HepG2 (cell line): ENCODE measurements around the gene TMCO6. TPM values are rescaled to one million over a fixed set of nuclear protein-coding genes. Genes with fewer than 3 reads are reported as not detected.

Experiments used
- ARID2 ChIP-seq: sonication (generic); formaldehyde crosslinking; IDR thresholded peaks from 2 replicates; pipeline ENCODE4 v1.8.1; 2022; ENCODE audit warnings: mild to moderate bottlenecking, missing genetic modification reagents, borderline replicate concordance
- MTF2 ChIP-seq: sonication (generic); formaldehyde crosslinking; IDR thresholded peaks from 2 replicates; pipeline ENCODE4 v1.5.0; 2020; ENCODE audit warnings: missing genetic modification reagents, borderline replicate concordance
- PCBP1 ChIP-seq: fragments of 200-400 bp; formaldehyde crosslinking; IDR thresholded peaks from 2 replicates; pipeline ENCODE4 v1.6.1; 2017; ENCODE audit warnings: mild to moderate bottlenecking, low read depth, low read length, borderline replicate concordance
- SOX13 ChIP-seq, 3 experiments: fragments of 450-650 bp in 1 of 3; sonication (generic) in 1 of 3; formaldehyde crosslinking in 1 of 3; IDR thresholded peaks in 2 of 3; conservative IDR thresholded peaks in 1 of 3; 2 replicates each; pipeline versions ENCODE4 v1.5.0 to v1.6.1; 2016 to 2020; ENCODE audit warnings: antibody characterized with exemption in 1 of 3, mild to moderate bottlenecking in 1 of 3, missing compliant biosample characterization in 1 of 3, missing genetic modification reagents in 1 of 3, moderate library complexity in 1 of 3
- STAT5B ChIP-seq: sonication (generic); formaldehyde crosslinking; IDR thresholded peaks from 2 replicates; pipeline ENCODE4 v1.4.0; 2020; ENCODE audit warnings: missing genetic modification reagents
- TOPORS ChIP-seq: sonication (generic); formaldehyde crosslinking; IDR thresholded peaks from 2 replicates; pipeline ENCODE4 v1.8.0; 2023; ENCODE audit warnings: mild to moderate bottlenecking, missing genetic modification reagents
- YEATS4 ChIP-seq: sonication (generic); formaldehyde crosslinking; IDR thresholded peaks from 2 replicates; pipeline ENCODE4 v1.4.0; 2020; ENCODE audit warnings: missing genetic modification reagents, borderline replicate concordance
- ZNF678 ChIP-seq: sonication (generic); formaldehyde crosslinking; IDR thresholded peaks from 2 replicates; pipeline ENCODE4 v1.4.0; 2020; ENCODE audit warnings: mild to moderate bottlenecking, missing genetic modification reagents
- polyA plus RNA-seq, 8 experiments: library from polyadenylated mRNA; depleted of rRNA in 3 of 8; stranded (reverse) in 7 of 8; unstranded in 1 of 8; fragments of >200 nt; fragmentation: Illumina TruSeq in 4 of 8; extraction: Trizol in 4 of 8; gene quantifications; 2 replicates each; pipeline versions ENCODE4 v1.2.1 to v1.2.3, GENCODE V29; 2011 to 2016; ENCODE audit warnings: low read depth in 4 of 8, missing spikeins in 1 of 8, mixed read lengths in 1 of 8; ENCODE audit not compliant: insufficient read depth in 1 of 8
- total RNA-seq, 5 experiments: library from RNA; depleted of rRNA; stranded (reverse); fragments of >200 nt; fragmentation: Illumina TruSeq; extraction: Trizol; gene quantifications; 2 replicates each; pipeline ENCODE4 v1.2.3, GENCODE V29; 2016; ENCODE audit warnings: low read depth in 1 of 5
- TF ChIP-seq, protein P1 (sequence below): IDR thresholded peaks from 2 replicates; pipeline ENCODE4 v1.6.1; 2016; ENCODE audit warnings: low read depth, missing genetic modification reagents, missing compliant biosample characterization
- TF ChIP-seq, protein P2 (sequence below): sonication (generic); formaldehyde crosslinking; IDR thresholded peaks from 2 replicates; pipeline ENCODE4 v1.5.0; 2020; ENCODE audit warnings: missing genetic modification reagents, mild to moderate bottlenecking, borderline replicate concordance
- TF ChIP-seq, protein P3 (sequence below): fragments of 450-650 bp; IDR thresholded peaks from 2 replicates; pipeline ENCODE4 v1.6.1; 2017; ENCODE audit warnings: mild to moderate bottlenecking
- TF ChIP-seq, protein P4 (sequence below): sonication (generic); formaldehyde crosslinking; IDR thresholded peaks from 2 replicates; pipeline ENCODE4 v1.4.0; 2020; ENCODE audit warnings: missing genetic modification reagents
- TF ChIP-seq, protein P5 (sequence below): conservative IDR thresholded peaks from 2 replicates; pipeline ENCODE4 v1.6.1; 2018; ENCODE audit warnings: missing genetic modification reagents

Gene TMCO6
- total and polyA plus RNA-seq, 2 of the 13 experiments (the other 11 are each of a cell fraction or from before 2014, with no cell fraction given) = 16.6 to 28.2 TPM

DNA sequence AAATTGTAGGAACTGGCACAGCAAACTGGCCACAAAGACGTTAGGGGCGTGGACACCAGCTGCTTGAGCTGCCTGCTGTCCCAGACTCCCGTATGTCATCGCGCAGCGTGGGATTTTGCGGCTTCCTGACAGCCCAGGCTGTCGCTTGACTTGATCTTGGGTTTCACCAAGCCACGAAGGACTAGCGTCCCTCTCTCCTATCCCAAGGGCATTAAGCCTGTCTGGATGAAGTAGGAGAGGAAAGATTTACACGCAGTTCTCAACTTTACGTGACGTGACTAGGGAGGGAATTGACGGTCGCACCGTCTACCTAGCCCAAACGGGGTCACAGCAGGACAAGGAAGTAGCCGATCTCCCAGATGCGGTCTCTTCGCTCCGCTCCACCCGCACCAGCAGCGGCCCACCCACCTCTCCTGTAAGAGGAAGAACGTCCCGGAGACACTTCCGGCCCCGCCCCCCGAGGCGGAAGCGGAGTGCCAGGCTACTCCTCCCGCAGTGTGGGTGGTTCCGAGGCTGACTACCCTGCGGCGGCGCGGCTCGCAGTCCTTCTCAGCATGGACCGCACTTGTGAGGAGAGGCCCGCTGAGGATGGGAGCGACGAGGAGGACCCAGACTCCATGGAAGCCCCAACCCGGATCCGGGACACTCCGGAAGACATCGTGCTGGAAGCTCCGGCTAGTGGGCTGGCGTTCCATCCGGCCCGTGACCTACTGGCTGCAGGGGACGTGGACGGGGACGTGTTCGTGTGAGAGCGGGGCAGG is 25.3 kb downstream of the TMCO6 start, which contains the start of gene WDR55 (continued):
- TF ChIP-seq, protein P1, sequence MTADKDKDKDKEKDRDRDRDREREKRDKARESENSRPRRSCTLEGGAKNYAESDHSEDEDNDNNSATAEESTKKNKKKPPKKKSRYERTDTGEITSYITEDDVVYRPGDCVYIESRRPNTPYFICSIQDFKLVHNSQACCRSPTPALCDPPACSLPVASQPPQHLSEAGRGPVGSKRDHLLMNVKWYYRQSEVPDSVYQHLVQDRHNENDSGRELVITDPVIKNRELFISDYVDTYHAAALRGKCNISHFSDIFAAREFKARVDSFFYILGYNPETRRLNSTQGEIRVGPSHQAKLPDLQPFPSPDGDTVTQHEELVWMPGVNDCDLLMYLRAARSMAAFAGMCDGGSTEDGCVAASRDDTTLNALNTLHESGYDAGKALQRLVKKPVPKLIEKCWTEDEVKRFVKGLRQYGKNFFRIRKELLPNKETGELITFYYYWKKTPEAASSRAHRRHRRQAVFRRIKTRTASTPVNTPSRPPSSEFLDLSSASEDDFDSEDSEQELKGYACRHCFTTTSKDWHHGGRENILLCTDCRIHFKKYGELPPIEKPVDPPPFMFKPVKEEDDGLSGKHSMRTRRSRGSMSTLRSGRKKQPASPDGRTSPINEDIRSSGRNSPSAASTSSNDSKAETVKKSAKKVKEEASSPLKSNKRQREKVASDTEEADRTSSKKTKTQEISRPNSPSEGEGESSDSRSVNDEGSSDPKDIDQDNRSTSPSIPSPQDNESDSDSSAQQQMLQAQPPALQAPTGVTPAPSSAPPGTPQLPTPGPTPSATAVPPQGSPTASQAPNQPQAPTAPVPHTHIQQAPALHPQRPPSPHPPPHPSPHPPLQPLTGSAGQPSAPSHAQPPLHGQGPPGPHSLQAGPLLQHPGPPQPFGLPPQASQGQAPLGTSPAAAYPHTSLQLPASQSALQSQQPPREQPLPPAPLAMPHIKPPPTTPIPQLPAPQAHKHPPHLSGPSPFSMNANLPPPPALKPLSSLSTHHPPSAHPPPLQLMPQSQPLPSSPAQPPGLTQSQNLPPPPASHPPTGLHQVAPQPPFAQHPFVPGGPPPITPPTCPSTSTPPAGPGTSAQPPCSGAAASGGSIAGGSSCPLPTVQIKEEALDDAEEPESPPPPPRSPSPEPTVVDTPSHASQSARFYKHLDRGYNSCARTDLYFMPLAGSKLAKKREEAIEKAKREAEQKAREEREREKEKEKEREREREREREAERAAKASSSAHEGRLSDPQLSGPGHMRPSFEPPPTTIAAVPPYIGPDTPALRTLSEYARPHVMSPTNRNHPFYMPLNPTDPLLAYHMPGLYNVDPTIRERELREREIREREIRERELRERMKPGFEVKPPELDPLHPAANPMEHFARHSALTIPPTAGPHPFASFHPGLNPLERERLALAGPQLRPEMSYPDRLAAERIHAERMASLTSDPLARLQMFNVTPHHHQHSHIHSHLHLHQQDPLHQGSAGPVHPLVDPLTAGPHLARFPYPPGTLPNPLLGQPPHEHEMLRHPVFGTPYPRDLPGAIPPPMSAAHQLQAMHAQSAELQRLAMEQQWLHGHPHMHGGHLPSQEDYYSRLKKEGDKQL (CRISPR knock-in tag) = 0 out of 2 replicates have a peak, but pooled peaks have one; percentile 25
- no peak for TF ChIP-seq STAT5B (CRISPR knock-in tag)
- TF ChIP-seq, protein P2, sequence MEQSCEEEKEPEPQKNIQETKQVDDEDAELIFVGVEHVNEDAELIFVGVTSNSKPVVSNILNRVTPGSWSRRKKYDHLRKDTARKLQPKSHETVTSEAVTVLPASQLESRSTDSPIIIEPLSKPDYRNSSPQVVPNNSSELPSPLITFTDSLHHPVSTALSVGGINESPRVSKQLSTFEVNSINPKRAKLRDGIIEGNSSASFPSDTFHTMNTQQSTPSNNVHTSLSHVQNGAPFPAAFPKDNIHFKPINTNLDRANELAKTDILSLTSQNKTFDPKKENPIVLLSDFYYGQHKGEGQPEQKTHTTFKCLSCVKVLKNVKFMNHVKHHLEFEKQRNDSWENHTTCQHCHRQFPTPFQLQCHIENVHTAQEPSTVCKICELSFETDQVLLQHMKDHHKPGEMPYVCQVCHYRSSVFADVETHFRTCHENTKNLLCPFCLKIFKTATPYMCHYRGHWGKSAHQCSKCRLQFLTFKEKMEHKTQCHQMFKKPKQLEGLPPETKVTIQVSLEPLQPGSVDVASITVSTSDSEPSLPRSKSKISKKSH (CRISPR knock-in tag) = peak; percentile 55; the same call in 1 of the 2 replicates
- TF ChIP-seq ZNF678 (CRISPR knock-in tag) = no peak
- TF ChIP-seq YEATS4 (CRISPR knock-in tag) = peak; percentile 58
- TF ChIP-seq SOX13 (IDR thresholded peaks at IDR 0.05) = no peak
- peak in 1 of 2 experiments; percentile 63; a peak in 1 of 4 replicates for TF ChIP-seq SOX13 (CRISPR knock-in tag; conservative IDR thresholded peaks at IDR 0.05 in 1 of 2, IDR thresholded peaks at IDR 0.05 in 1 of 2)
- TF ChIP-seq, protein P3, sequence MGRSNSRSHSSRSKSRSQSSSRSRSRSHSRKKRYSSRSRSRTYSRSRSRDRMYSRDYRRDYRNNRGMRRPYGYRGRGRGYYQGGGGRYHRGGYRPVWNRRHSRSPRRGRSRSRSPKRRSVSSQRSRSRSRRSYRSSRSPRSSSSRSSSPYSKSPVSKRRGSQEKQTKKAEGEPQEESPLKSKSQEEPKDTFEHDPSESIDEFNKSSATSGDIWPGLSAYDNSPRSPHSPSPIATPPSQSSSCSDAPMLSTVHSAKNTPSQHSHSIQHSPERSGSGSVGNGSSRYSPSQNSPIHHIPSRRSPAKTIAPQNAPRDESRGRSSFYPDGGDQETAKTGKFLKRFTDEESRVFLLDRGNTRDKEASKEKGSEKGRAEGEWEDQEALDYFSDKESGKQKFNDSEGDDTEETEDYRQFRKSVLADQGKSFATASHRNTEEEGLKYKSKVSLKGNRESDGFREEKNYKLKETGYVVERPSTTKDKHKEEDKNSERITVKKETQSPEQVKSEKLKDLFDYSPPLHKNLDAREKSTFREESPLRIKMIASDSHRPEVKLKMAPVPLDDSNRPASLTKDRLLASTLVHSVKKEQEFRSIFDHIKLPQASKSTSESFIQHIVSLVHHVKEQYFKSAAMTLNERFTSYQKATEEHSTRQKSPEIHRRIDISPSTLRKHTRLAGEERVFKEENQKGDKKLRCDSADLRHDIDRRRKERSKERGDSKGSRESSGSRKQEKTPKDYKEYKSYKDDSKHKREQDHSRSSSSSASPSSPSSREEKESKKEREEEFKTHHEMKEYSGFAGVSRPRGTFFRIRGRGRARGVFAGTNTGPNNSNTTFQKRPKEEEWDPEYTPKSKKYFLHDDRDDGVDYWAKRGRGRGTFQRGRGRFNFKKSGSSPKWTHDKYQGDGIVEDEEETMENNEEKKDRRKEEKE = no peak
- TF ChIP-seq MTF2 (CRISPR knock-in tag) = no peak
- TF ChIP-seq TOPORS (CRISPR knock-in tag) = no peak
- TF ChIP-seq PCBP1 = 0 out of 2 replicates have a peak, but pooled peaks have one; percentile 32
- 0 out of 2 replicates have a peak, but pooled peaks have one; percentile 13 for TF ChIP-seq ARID2 (CRISPR knock-in tag)
- TF ChIP-seq, protein P4, sequence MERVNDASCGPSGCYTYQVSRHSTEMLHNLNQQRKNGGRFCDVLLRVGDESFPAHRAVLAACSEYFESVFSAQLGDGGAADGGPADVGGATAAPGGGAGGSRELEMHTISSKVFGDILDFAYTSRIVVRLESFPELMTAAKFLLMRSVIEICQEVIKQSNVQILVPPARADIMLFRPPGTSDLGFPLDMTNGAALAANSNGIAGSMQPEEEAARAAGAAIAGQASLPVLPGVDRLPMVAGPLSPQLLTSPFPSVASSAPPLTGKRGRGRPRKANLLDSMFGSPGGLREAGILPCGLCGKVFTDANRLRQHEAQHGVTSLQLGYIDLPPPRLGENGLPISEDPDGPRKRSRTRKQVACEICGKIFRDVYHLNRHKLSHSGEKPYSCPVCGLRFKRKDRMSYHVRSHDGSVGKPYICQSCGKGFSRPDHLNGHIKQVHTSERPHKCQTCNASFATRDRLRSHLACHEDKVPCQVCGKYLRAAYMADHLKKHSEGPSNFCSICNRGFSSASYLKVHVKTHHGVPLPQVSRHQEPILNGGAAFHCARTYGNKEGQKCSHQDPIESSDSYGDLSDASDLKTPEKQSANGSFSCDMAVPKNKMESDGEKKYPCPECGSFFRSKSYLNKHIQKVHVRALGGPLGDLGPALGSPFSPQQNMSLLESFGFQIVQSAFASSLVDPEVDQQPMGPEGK (CRISPR knock-in tag) = peak; percentile 47; the same call in 1 of the 2 replicates
- TF ChIP-seq, protein P5, sequence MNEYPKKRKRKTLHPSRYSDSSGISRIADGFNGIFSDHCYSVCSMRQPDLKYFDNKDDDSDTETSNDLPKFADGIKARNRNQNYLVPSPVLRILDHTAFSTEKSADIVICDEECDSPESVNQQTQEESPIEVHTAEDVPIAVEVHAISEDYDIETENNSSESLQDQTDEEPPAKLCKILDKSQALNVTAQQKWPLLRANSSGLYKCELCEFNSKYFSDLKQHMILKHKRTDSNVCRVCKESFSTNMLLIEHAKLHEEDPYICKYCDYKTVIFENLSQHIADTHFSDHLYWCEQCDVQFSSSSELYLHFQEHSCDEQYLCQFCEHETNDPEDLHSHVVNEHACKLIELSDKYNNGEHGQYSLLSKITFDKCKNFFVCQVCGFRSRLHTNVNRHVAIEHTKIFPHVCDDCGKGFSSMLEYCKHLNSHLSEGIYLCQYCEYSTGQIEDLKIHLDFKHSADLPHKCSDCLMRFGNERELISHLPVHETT (CRISPR knock-in tag) = 0 out of 2 replicates have a peak, but pooled peaks have one; percentile 36
